Bronchial epithelial cell (primary cell): Measurements from ENCODE around the gene ADAM19. TPM values are rescaled to one million over a fixed set of nuclear protein-coding genes. Genes with fewer than 3 reads are reported as not detected.

Experiments
- DNase-seq: peaks from one replicate; pipeline ENCODE4 v3.0.0-alpha.2; 2010; ENCODE audit warnings: low read depth
- FAIRE-seq: peaks from 2 replicates; lab custom pipeline; 2011; peaks lifted over from hg19 to GRCh38; lab: Jason Lieb, UNC
- H3K27me3 ChIP-seq: 2 replicates; pipeline ENCODE4 v1.5.1; 2011; ENCODE audit warnings: low read length; ENCODE audit not compliant: control insufficient read depth, insufficient read depth
- H3K36me3 ChIP-seq: 2 replicates; pipeline ENCODE4 v1.5.1; 2011; ENCODE audit warnings: low read length; ENCODE audit not compliant: control insufficient read depth, insufficient read depth
- H3K4me3 ChIP-seq: 2 replicates; pipeline ENCODE4 v1.5.1; 2011; ENCODE audit warnings: mild to moderate bottlenecking, low read depth, low read length, control low read depth
- total RNA-seq: library from RNA; depleted of rRNA; stranded (reverse); fragments of >200 nt; gene quantifications from 2 replicates; pipeline ENCODE4 v1.2.1, GENCODE V29; 2014
- TF ChIP-seq, protein P1 (sequence below): IDR thresholded peaks from 2 replicates; pipeline ENCODE4 v1.5.1; 2011; ENCODE audit warnings: mild to moderate bottlenecking, moderate library complexity, low read length, control low read depth, inconsistent platforms; ENCODE audit not compliant: insufficient read depth, severe bottlenecking

The ADAM19 gene
- total RNA-seq, 1 donor from 2014 or later = 0.79 TPM

DNA sequence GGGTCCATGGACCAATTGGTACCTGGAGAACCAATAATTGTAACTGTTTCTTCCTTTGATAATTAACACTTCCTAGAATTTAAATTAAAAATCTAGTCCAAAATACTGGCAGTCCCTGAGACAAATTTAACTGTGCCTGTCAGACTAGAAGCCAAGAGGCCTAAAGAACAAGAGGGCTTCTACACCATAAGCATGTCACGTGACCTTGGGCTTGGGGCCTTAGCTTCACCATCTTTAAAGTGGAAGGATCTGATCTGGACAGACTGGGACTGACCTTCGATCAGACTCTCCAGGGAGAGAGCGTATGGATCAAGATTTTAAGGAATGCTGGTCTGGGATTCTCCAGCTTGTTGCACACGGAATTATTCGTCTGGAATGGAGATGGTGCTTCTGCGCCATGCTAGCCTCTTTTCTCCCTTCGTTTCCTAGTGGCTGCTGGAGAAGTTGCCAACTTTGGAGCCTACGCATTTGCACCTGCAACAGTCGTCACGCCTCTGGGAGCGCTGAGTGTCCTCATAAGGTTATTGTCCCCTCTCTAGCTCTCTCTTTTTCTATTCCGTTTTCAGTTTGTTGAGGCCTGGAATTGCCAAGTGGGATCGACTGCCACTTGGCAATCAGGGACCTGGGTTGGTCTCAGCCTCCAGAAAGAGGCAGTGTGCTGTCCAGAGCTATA is 107.1 kb downstream of the ADAM19 start:
- Histone ChIP-seq H3K4me3 (no peak overlapping the region), H3K27me3 (no peaks in the 10 kb centered on the region), H3K36me3 (peaks cover 23% of the 10 kb centered on the region)
- DNase-seq (no peak), FAIRE-seq (no peak)
- TF ChIP-seq, protein P1, sequence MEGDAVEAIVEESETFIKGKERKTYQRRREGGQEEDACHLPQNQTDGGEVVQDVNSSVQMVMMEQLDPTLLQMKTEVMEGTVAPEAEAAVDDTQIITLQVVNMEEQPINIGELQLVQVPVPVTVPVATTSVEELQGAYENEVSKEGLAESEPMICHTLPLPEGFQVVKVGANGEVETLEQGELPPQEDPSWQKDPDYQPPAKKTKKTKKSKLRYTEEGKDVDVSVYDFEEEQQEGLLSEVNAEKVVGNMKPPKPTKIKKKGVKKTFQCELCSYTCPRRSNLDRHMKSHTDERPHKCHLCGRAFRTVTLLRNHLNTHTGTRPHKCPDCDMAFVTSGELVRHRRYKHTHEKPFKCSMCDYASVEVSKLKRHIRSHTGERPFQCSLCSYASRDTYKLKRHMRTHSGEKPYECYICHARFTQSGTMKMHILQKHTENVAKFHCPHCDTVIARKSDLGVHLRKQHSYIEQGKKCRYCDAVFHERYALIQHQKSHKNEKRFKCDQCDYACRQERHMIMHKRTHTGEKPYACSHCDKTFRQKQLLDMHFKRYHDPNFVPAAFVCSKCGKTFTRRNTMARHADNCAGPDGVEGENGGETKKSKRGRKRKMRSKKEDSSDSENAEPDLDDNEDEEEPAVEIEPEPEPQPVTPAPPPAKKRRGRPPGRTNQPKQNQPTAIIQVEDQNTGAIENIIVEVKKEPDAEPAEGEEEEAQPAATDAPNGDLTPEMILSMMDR = no peak

DNA sequence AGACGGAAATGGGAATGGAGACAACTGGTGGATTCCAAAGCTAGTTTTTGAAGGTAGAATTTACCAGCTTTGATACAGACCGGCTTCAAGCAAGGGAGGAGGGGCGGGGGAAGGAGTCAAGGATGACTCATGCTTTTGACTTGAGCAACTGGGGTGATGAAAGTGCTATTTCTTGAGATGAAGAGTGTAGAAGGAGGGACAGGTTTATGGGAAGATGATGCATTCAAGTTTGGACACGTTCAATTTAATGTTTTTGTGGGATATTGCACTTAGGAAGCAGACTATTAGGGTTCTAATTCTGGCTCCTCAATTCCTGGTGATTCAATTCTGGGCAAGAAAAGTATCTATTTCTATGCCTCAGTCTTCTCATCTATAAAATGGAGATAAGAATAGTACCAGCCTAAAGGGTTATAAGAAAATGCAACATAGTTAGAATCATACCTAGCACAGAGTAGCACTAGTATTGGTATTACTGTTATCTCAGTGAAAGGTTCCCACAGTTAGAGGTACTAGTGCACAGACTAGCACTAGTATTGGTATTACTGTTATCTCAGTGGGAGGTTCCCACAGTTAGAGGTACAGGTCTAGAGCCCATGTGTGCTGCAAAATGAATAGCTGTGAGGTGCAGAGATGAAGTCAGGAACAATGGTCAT is 110.9 kb downstream of the ADAM19 start:
- Histone ChIP-seq H3K27me3 (no peaks in the 10 kb centered on the region), H3K36me3 (peaks cover 14% of the 10 kb centered on the region), H3K4me3 (no peak overlapping the region)
- TF ChIP-seq, protein P1 = no peak
- FAIRE-seq (peak; percentile 77), DNase-seq (peak; percentile 98)

DNA sequence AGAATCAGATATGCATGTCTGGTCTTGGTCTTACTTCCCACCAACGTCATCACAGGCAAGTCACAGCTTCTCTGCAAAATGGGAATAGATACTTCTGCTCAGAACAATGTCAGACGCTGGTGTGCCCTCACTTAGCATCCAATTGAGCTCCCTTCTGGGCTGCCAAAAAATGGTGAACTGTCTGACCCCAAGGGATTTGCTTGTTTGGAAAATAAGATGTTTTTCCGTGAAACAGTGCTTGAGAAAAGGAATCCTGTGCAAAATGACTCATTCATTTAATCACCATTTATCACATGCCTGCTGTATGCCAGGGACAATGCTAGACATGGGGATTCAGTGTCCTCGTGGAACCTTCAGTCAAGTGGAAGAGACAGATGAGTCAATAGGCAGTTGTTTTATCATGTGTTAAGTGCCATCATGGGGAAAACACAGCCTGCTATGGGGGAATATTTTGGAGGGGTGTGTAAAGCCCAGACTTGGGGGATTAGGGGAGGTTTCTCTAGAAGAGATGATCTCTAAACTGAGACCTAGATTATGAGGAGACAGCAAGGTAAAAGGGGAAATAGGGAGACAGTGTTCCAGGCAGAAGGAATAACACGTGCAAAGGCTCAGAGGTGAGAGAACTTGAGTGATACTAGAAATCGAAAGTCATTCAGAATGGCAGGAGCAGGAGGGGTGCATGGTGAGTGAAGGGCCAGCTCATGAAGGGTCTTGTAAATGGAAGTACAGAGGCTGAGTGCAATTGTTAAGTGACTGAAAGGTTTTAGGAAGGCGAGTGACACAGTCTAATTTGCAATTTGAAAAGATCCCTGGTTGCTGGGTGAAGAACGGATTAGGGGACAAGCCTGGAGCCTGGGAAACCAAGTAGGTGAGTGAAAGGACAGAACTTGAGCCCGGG is 111.7 kb downstream of the ADAM19 start:
- H3K36me3 ChIP-seq = peaks cover 13% of the 10 kb centered on the region
- H3K27me3 ChIP-seq = no peaks in the 10 kb centered on the region
- no peak overlapping the region for H3K4me3 ChIP-seq
- DNase-seq (peak; percentile 87), FAIRE-seq (peak; percentile 93)
- TF ChIP-seq, protein P1 = no peak

DNA sequence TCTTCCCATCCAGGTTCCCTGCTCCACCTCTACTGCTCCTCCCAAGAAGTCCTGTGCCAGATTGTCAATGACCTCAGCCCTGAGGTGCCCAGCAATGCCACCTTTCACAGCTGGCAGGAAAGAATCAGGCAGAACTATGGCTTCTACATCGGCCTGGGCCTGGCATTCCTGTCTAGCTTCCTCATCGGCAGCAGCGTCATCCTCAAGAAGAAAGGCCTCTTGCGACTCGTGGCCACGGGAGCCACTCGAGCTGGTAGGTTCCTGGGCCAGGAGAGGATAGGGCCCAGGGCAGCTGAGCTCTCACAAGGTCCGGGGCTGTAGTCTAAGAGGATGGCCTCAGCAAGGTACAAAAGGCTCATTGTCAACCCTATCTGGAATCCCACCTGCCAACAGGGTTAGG is 112.5 kb downstream of the ADAM19 start:
- Histone ChIP-seq H3K36me3 (peaks cover 9% of the 10 kb centered on the region), H3K4me3 (no peak overlapping the region), H3K27me3 (no peaks in the 10 kb centered on the region)
- TF ChIP-seq, protein P1 = no peak
- FAIRE-seq (peak; percentile 60), DNase-seq (peak; percentile 43)

DNA sequence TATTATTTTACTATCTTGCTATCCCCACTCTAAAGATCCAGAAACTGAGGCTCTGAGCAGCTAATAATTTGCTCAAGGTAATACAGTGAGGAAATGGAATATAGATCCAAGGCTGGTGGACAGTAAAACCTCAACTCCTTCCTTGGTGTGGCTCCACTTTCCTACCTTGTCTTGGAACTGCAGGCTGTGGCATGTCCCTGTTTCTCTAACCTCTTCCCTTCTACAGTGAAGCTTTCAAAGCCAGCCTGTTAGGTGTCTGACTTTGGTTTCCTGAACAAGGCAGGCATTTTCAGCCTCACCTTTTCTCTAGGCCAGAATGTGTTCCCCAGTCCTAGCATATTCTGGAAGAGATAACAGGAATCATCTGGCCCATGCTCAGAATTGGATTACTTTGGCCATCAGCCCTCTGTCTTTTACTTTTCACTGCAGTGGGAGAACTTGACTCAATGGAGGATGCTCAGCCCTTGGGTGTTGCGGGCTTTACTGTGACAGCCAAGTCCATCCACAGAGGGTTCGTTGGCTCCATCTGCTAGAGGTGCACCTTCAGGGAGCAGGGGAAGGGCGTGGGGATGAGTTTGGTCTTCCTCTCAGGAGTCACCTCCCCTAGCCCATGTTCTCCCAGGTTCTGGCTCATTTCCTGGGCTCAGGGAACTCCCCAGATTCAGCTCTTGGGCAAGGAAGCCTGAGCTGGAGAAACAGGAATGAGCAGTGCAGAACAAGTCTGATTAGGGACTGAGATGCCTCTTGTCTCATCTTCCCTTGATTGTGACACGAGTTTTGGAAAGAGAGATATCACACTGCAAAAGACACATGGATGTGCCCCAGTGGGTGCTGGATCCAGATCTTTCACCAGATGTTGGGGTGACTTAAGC is 114.4 kb downstream of the ADAM19 start:
- Histone ChIP-seq H3K36me3 (peaks cover 5% of the 10 kb centered on the region), H3K27me3 (no peaks in the 10 kb centered on the region), H3K4me3 (peak overlapping the region; percentile 65)
- FAIRE-seq (peak; percentile 86), DNase-seq (peak; percentile 85)
- TF ChIP-seq, protein P1 = no peak
